H1 (cell line): Measurements from ENCODE around the gene CCSER2. TPM values are rescaled to one million over a fixed set of nuclear protein-coding genes. Genes with fewer than 3 reads are reported as not detected.

Source experiments
- CTCF ChIA-PET: fragments of 300-600 bp; sonication (Branson Sonifier 250); formaldehyde crosslinking; loops from one replicate; lab custom pipeline; 2021; ENCODE audit not compliant: partially characterized antibody; lab: Charles Lee
- POLR2A ChIA-PET: fragments of 300-600 bp; sonication (Branson Sonifier 250); formaldehyde crosslinking; loops from one replicate; lab custom pipeline; 2021; ENCODE audit warnings: inconsistent platforms; ENCODE audit not compliant: partially characterized antibody; lab: Charles Lee
- DNase-seq, 2 experiments: peaks; one replicate each; pipeline versions ENCODE4 v3.0.0 to v3.0.0-alpha.2; 2010 to 2022; ENCODE audit warnings: low spot score in 2 of 2, low read depth in 1 of 2, mixed read lengths in 1 of 2
- FAIRE-seq: peaks from 2 replicates; lab custom pipeline; 2011; peaks lifted over from hg19 to GRCh38; lab: Jason Lieb, UNC
- H2AFZ ChIP-seq: 2 replicates; pipeline ENCODE4 v1.8.1; 2012; ENCODE audit warnings: low read length, inconsistent platforms
- H2AK5ac ChIP-seq: 2 replicates; pipeline ENCODE4 v1.6.1; 2013; ENCODE audit warnings: low read depth, low read length
- H2BK120ac ChIP-seq: replicated peaks from 2 replicates; pipeline ENCODE3; 2013; ENCODE audit warnings: low read depth, low read length, inconsistent platforms
- H2BK12ac ChIP-seq: 2 replicates; pipeline ENCODE4 v1.6.1; 2013; ENCODE audit warnings: low read depth, low read length
- H2BK15ac ChIP-seq: 2 replicates; pipeline ENCODE4 v1.6.1; 2013; ENCODE audit warnings: low read length
- H2BK20ac ChIP-seq: 2 replicates; pipeline ENCODE4 v1.6.1; 2013; ENCODE audit warnings: low read length
- H2BK5ac ChIP-seq: 2 replicates; pipeline ENCODE4 v1.6.1; 2013; ENCODE audit warnings: low read depth, low read length
- H3K14ac ChIP-seq: 2 replicates; pipeline ENCODE4 v1.6.1; 2013; ENCODE audit warnings: inconsistent platforms; ENCODE audit not compliant: insufficient read length
- H3K18ac ChIP-seq: 2 replicates; pipeline ENCODE4 v1.6.1; 2013; ENCODE audit warnings: low read length; ENCODE audit errors: extremely low read depth
- H3K23ac ChIP-seq: 2 replicates; pipeline ENCODE4 v1.6.1; 2013; ENCODE audit warnings: inconsistent platforms; ENCODE audit not compliant: insufficient read length
- H3K23me2 ChIP-seq: 2 replicates; pipeline ENCODE4 v1.6.1; 2013; ENCODE audit warnings: low read depth, low read length
- H3K27ac ChIP-seq: 2 replicates; pipeline ENCODE4 v1.6.1; 2011; ENCODE audit warnings: low read depth, low read length, inconsistent platforms
- H3K27me3 ChIP-seq, 4 experiments: replicated peaks in 1 of 4; 1 replicate in 1 of 4; 2 replicates in 3 of 4; pipeline versions ENCODE4 v1.6.1 to v1.8.1; 2011 to 2013; ENCODE audit warnings: low read length in 3 of 4, mild to moderate bottlenecking in 3 of 4, inconsistent platforms in 2 of 4, mixed read lengths in 2 of 4, moderate library complexity in 1 of 4; ENCODE audit not compliant: control insufficient read depth in 3 of 4, insufficient read depth in 3 of 4; ENCODE audit errors: extremely low read depth in 1 of 4
- H3K36me3 ChIP-seq, 4 experiments: 2 replicates each; pipeline versions ENCODE4 v1.6.1 to v1.8.1; 2011 to 2013; ENCODE audit warnings: mild to moderate bottlenecking in 4 of 4, low read length in 3 of 4, moderate library complexity in 2 of 4, control low read depth in 1 of 4, inconsistent platforms in 1 of 4; ENCODE audit not compliant: insufficient read depth in 4 of 4, control insufficient read depth in 2 of 4
- H3K4ac ChIP-seq: replicated peaks from 2 replicates; pipeline ENCODE3; 2013; ENCODE audit warnings: low read length, low read depth, mixed read lengths, inconsistent platforms; ENCODE audit not compliant: insufficient read length
- H3K4me1 ChIP-seq, 4 experiments: replicated peaks in 1 of 4; 1 replicate in 1 of 4; 2 replicates in 3 of 4; pipeline versions ENCODE4 v1.6.1 to v1.8.1; 2011 to 2013; ENCODE audit warnings: low read length in 3 of 4, inconsistent platforms in 2 of 4, mixed read lengths in 1 of 4; ENCODE audit not compliant: insufficient read depth in 4 of 4, control insufficient read depth in 3 of 4
- H3K4me2 ChIP-seq, 2 experiments: 2 replicates each; pipeline versions ENCODE4 v1.6.1 to v1.8.1; 2011 to 2013; ENCODE audit warnings: low read depth in 2 of 2, low read length in 2 of 2, control low read depth in 1 of 2, inconsistent platforms in 1 of 2, mild to moderate bottlenecking in 1 of 2; ENCODE audit not compliant: insufficient read depth in 1 of 2
- H3K4me3 ChIP-seq, 4 experiments: fragments of 200-600, 300-600 bp in 1 of 4; sonication (generic), shearing (Covaris generic), sonication (Bioruptor Twin) in 1 of 4; 2 replicates each; pipeline versions ENCODE4 v1.5.1 to v1.8.1; 2011 to 2016; ENCODE audit warnings: low read length in 4 of 4, low read depth in 3 of 4, control low read depth in 2 of 4, inconsistent platforms in 2 of 4, mild to moderate bottlenecking in 2 of 4, mixed read lengths in 1 of 4, moderate library complexity in 1 of 4; ENCODE audit not compliant: insufficient read depth in 2 of 4; ENCODE audit errors: extremely low read depth in 1 of 4
- H3K56ac ChIP-seq: replicated peaks from 2 replicates; pipeline ENCODE3; 2013; ENCODE audit warnings: low read depth, mild to moderate bottlenecking, mixed read lengths, low read length, inconsistent platforms; ENCODE audit not compliant: insufficient read length
- H3K79me1 ChIP-seq: 2 replicates; pipeline ENCODE4 v1.6.1; 2013; ENCODE audit warnings: low read depth, low read length, control low read depth
- H3K79me2 ChIP-seq, 2 experiments: 2 replicates each; pipeline versions ENCODE4 v1.6.1 to v1.8.1; 2012 to 2013; ENCODE audit warnings: low read length in 2 of 2, mild to moderate bottlenecking in 2 of 2, inconsistent platforms in 1 of 2; ENCODE audit not compliant: insufficient read depth in 2 of 2, control insufficient read depth in 1 of 2
- H3K9ac ChIP-seq, 4 experiments: replicated peaks in 1 of 4; 1 replicate in 1 of 4; 2 replicates in 3 of 4; pipeline versions ENCODE4 v1.6.1 to v1.8.1; 2011 to 2013; ENCODE audit warnings: low read depth in 3 of 4, low read length in 3 of 4, control low read depth in 2 of 4, mild to moderate bottlenecking in 2 of 4, moderate library complexity in 2 of 4, inconsistent platforms in 1 of 4; ENCODE audit errors: extremely low read depth in 1 of 4
- H3K9me3 ChIP-seq, 2 experiments: 2 replicates each; pipeline versions ENCODE4 v1.6.1 to v1.8.1; 2012 to 2013; ENCODE audit warnings: mild to moderate bottlenecking in 2 of 2, moderate library complexity in 2 of 2, control low read depth in 1 of 2, inconsistent platforms in 1 of 2, low read depth in 1 of 2, low read length in 1 of 2, mixed read lengths in 1 of 2; ENCODE audit not compliant: insufficient read depth in 2 of 2
- H4K20me1 ChIP-seq, 2 experiments: replicated peaks in 1 of 2; 2 replicates each; pipeline versions ENCODE3 to v1.8.1; 2011 to 2013; ENCODE audit warnings: inconsistent platforms in 2 of 2, low read length in 2 of 2, mild to moderate bottlenecking in 1 of 2; ENCODE audit not compliant: insufficient read depth in 2 of 2, control insufficient read depth in 1 of 2
- H4K5ac ChIP-seq: 2 replicates; pipeline ENCODE4 v1.6.1; 2013; ENCODE audit warnings: low read length, low read depth, mixed read lengths, inconsistent platforms; ENCODE audit not compliant: insufficient read length
- H4K8ac ChIP-seq: 2 replicates; pipeline ENCODE4 v1.8.0; 2013; ENCODE audit warnings: mild to moderate bottlenecking, moderate library complexity, low read length, inconsistent platforms; ENCODE audit not compliant: insufficient read depth; ENCODE audit errors: extremely low read depth
- H4K91ac ChIP-seq: replicated peaks from 2 replicates; pipeline ENCODE3; 2013; ENCODE audit warnings: low read length, mixed read lengths, inconsistent platforms; ENCODE audit not compliant: insufficient read length
- ATF2 ChIP-seq: IDR thresholded peaks from 2 replicates; pipeline ENCODE4 v1.6.1; 2012; ENCODE audit warnings: low read length, inconsistent platforms
- BCL11A ChIP-seq, 2 experiments: IDR thresholded peaks; one replicate each; pipeline ENCODE4 v1.6.1; 2011; ENCODE audit warnings: low read depth in 2 of 2, low read length in 2 of 2, mild to moderate bottlenecking in 2 of 2
- CBX8 ChIP-seq: fragments of 300-800, 300-1000 bp; sonication (generic); IDR thresholded peaks from 2 replicates; pipeline ENCODE4 v1.7.1; 2016; ENCODE audit warnings: low read depth, low read length, borderline replicate concordance
- CTBP2 ChIP-seq: IDR thresholded peaks from 2 replicates; pipeline ENCODE4 v1.7.0; 2011; ENCODE audit warnings: borderline replicate concordance, mild to moderate bottlenecking, moderate library complexity, mixed read lengths, low read length; ENCODE audit not compliant: insufficient read depth, insufficient read length
- HDAC6 ChIP-seq: IDR thresholded peaks from one replicate; pipeline ENCODE4 v1.7.1; 2012; ENCODE audit warnings: low read depth, mild to moderate bottlenecking, inconsistent platforms, low read length, moderate library complexity
- NRF1 ChIP-seq: IDR thresholded peaks from 2 replicates; pipeline ENCODE4 v1.6.1; 2011; ENCODE audit warnings: mild to moderate bottlenecking, low read depth, low read length, improper control_type of control experiment
- RFX5 ChIP-seq: IDR thresholded peaks from 2 replicates; pipeline ENCODE4 v1.6.1; 2011; ENCODE audit warnings: low read depth, low read length, improper control_type of control experiment, borderline replicate concordance
- SP1 ChIP-seq: IDR thresholded peaks from 2 replicates; pipeline ENCODE4 v1.6.1; 2011; ENCODE audit warnings: low read depth, low read length
- SRF ChIP-seq: IDR thresholded peaks from 2 replicates; pipeline ENCODE4 v1.6.1; 2011; ENCODE audit warnings: mild to moderate bottlenecking, low read depth, low read length, moderate library complexity
- TAF7 ChIP-seq: optimal IDR thresholded peaks from 2 replicates; pipeline ENCODE3; 2011; ENCODE audit warnings: low read depth, mild to moderate bottlenecking, inconsistent platforms, low read length, moderate library complexity, borderline replicate concordance
- TBP ChIP-seq: IDR thresholded peaks from 2 replicates; pipeline ENCODE4 v1.6.1; 2011; ENCODE audit warnings: low read depth, low read length, improper control_type of control experiment
- TCF12 ChIP-seq: IDR thresholded peaks from 2 replicates; pipeline ENCODE4 v1.6.1; 2011; ENCODE audit warnings: low read depth, mild to moderate bottlenecking, low read length
- WGBS, 2 experiments: shearing (Covaris generic) in 1 of 2; methylation state at CpG; one replicate each; pipeline versions ENCODE4 v1.1.6 to v1.1.7; 2013 to 2015; ENCODE audit warnings: low lambda C conversion rate in 2 of 2, mixed read lengths in 2 of 2, inconsistent platforms in 1 of 2, low coverage in 1 of 2, missing lambda C conversion rate in 1 of 2; ENCODE audit not compliant: insufficient replicate concordance in 2 of 2, insufficient coverage in 1 of 2, insufficient read length in 1 of 2; ENCODE audit errors: extremely low coverage in 1 of 2, missing lambda C conversion rate in 1 of 2; 5-methylcytosine and 5-hydroxymethylcytosine counted together
- polyA plus RNA-seq, 7 experiments: library from polyadenylated mRNA; depleted of rRNA in 3 of 7; stranded (reverse) in 5 of 7; unstranded in 2 of 7; fragments of >200 nt in 5 of 7; fragments of 200-250 nt in 2 of 7; gene quantifications; 1 replicate in 5 of 7; 2 replicates in 1 of 7; 4 replicates in 1 of 7; pipeline versions ENCODE4 v1.2.1 to v1.2.3, GENCODE V29; 2011 to 2013; ENCODE audit warnings: missing spikeins in 2 of 7, mixed read lengths in 2 of 7
- total RNA-seq: library from RNA; stranded (reverse); fragmentation: NEBNext Ultra II Directional; extraction: Animal tissue kit (Norgen Biotek cat#: 25700); gene quantifications from 2 replicates; pipeline ENCODE4 v1.2.1, GENCODE V29; 2021

CCSER2 gene
- total and polyA plus RNA-seq, 2 of the 8 experiments (the other 6 are each of a cell fraction or from before 2014, with no cell fraction given): 6.9 to 30.5 TPM

GRCh38 chr10:84348860-84349259, 20.5 kb downstream of the CCSER2 start:
- Histone ChIP-seq H3K4me1 (peaks cover 0 to 8% (median under 1%) of the 10 kb centered on the region in 4 experiments; a peak in 3 of 7 replicates), H3K4me2 (no peak overlapping the region)
- 95% methylated on average over 2 of the region's 2 CpGs; no CpG with 5 or more reads in 1 of the 2 experiments for WGBS, 2 experiments
- no peak for TF ChIP-seq CTBP2
- no peak for TF ChIP-seq NRF1
- TF ChIP-seq ATF2: no peak
- TF ChIP-seq HDAC6: no peak
- TF ChIP-seq BCL11A (IDR thresholded peaks at IDR 0.05; ENCODE audit: low read depth in 2 of 2, low read length in 2 of 2): no peak
- TF ChIP-seq RFX5: no peak
- no peak for TF ChIP-seq SRF
- no peak for TF ChIP-seq TBP
- no peak for TF ChIP-seq CBX8
- TF ChIP-seq SP1: no peak
- TF ChIP-seq TAF7: no peak
- no peak for TF ChIP-seq TCF12

More at GRCh38 chr10:84348860-84349259, 20.5 kb downstream of the CCSER2 start:
- H3K9me3 ChIP-seq: peaks cover 0 to 14% of the 10 kb centered on the region in 2 experiments; a peak in 1 of 4 replicates
- H3K4me3 ChIP-seq: no peak overlapping the region
- DNase-seq: no peak
- no peak overlapping the region for H4K91ac ChIP-seq
- H3K79me1 ChIP-seq: no peaks in the 10 kb centered on the region
- CTCF ChIA-PET: interaction anchor here (0.5 to 1.0 kb wide), 2 partner anchors 84 to 146 kb away, joined by 3 read pairs; no protein-coding TSS in a partner anchor
- no peak overlapping the region for H2BK15ac ChIP-seq
- no peak overlapping the region for H2BK120ac ChIP-seq
- no peak overlapping the region for H3K14ac ChIP-seq
- H3K23ac ChIP-seq: no peak overlapping the region
- H4K5ac ChIP-seq: no peak overlapping the region
- no peaks in the 10 kb centered on the region for H3K27me3 ChIP-seq
- no peak overlapping the region for H2BK12ac ChIP-seq
- H3K4ac ChIP-seq: no peak overlapping the region
- no peak overlapping the region for H2AFZ ChIP-seq
- POLR2A ChIA-PET: no interaction called here
- H3K27ac ChIP-seq: no peak overlapping the region
- no peak overlapping the region for H3K18ac ChIP-seq
- FAIRE-seq: no peak
- peaks cover 0 to 2% (median 0%) of the 10 kb centered on the region in 4 experiments; a peak in 1 of 8 replicates for H3K36me3 ChIP-seq
- no peak overlapping the region for H3K9ac ChIP-seq
- H2BK20ac ChIP-seq: no peak overlapping the region
- H3K79me2 ChIP-seq: peaks cover 0 to 33% of the 10 kb centered on the region in 2 experiments; a peak in 2 of 4 replicates
- H2BK5ac ChIP-seq: no peak overlapping the region
- peaks cover 0 to 2% of the 10 kb centered on the region in 2 experiments for H4K20me1 ChIP-seq
- H2AK5ac ChIP-seq: no peak overlapping the region
- H3K23me2 ChIP-seq: no peaks in the 10 kb centered on the region
- no peak overlapping the region for H3K56ac ChIP-seq
- H4K8ac ChIP-seq: no peak overlapping the region
